Naive thymus-derived CD4-positive, alpha-beta T cell (primary cell): ENCODE data around the gene SHANK3. TPM values are rescaled to one million over a fixed set of nuclear protein-coding genes. Genes with fewer than 3 reads are reported as not detected.

Experiments used
- ATAC-seq: fragments of 150-1000 bp; cut with Tn5 transposase; 2 replicates; pipeline ENCODE4 v1.10.0; 2021; ENCODE audit warnings: mild to moderate bottlenecking, moderate library complexity
- CTCF ChIA-PET: fragments of 350-600 bp; sonication (Branson Sonifier 250); formaldehyde crosslinking; loops from one replicate; lab custom pipeline; 2021; ENCODE audit warnings: antibody characterized with exemption; lab: Charles Lee
- POLR2A ChIA-PET: fragments of 350-600 bp; sonication (Branson Sonifier 250); formaldehyde crosslinking; loops from one replicate; lab custom pipeline; 2021; ENCODE audit warnings: antibody characterized with exemption, inconsistent platforms; lab: Charles Lee
- DNase-seq, 9 donors: peaks; one replicate each; pipeline versions ENCODE4 v3.0.0 to v3.0.0-alpha.2; 2020 to 2022; ENCODE audit warnings: mixed read lengths in 1 of 9
- H3K27ac ChIP-seq: one replicate; pipeline ENCODE4 v1.7.0; 2013; ENCODE audit warnings: mild to moderate bottlenecking, low read depth, low read length, moderate library complexity
- H3K27me3 ChIP-seq, 2 donors: one replicate each; pipeline ENCODE4 v1.7.0; 2013; ENCODE audit warnings: low read length in 2 of 2, mild to moderate bottlenecking in 2 of 2, moderate library complexity in 2 of 2; ENCODE audit not compliant: control insufficient read depth in 2 of 2, insufficient read depth in 2 of 2
- H3K36me3 ChIP-seq, 3 experiments: 1 replicate in 2 of 3; 2 replicates in 1 of 3; pipeline ENCODE4 v1.7.0; 2013; ENCODE audit warnings: low read length in 3 of 3, mild to moderate bottlenecking in 3 of 3, moderate library complexity in 1 of 3; ENCODE audit not compliant: insufficient read depth in 3 of 3, control insufficient read depth in 2 of 3
- H3K4me1 ChIP-seq, 2 donors: one replicate each; pipeline ENCODE4 v1.7.0; 2013; ENCODE audit warnings: low read length in 2 of 2, mild to moderate bottlenecking in 2 of 2, moderate library complexity in 1 of 2; ENCODE audit not compliant: control insufficient read depth in 2 of 2, insufficient read depth in 2 of 2
- H3K4me3 ChIP-seq: 2 replicates; pipeline ENCODE4 v1.7.0; 2013; ENCODE audit warnings: mild to moderate bottlenecking, low read length
- H3K9me3 ChIP-seq, 3 experiments: 1 replicate in 2 of 3; 2 replicates in 1 of 3; pipeline ENCODE4 v1.7.0; 2013; ENCODE audit warnings: low read length in 3 of 3; ENCODE audit not compliant: control insufficient read depth in 2 of 3
- H3K27ac Mint-ChIP-seq, 9 donors: one replicate each; pipeline ENCODE4 v1.8.0; 2020 to 2022; ENCODE audit warnings: mixed read lengths in 9 of 9, mild to moderate bottlenecking in 8 of 9, moderate library complexity in 5 of 9, inconsistent platforms in 2 of 9
- H3K27me3 Mint-ChIP-seq, 5 donors: one replicate each; pipeline ENCODE4 v1.8.0; 2021 to 2022; ENCODE audit warnings: mixed read lengths in 5 of 5, mild to moderate bottlenecking in 1 of 5
- H3K36me3 Mint-ChIP-seq, 5 donors: one replicate each; pipeline ENCODE4 v1.8.0; 2020 to 2022; ENCODE audit warnings: mixed read lengths in 5 of 5, mild to moderate bottlenecking in 3 of 5, inconsistent platforms in 1 of 5
- H3K4me1 Mint-ChIP-seq, 7 donors: one replicate each; pipeline ENCODE4 v1.8.0; 2020 to 2022; ENCODE audit warnings: mixed read lengths in 7 of 7, mild to moderate bottlenecking in 3 of 7, inconsistent platforms in 1 of 7
- H3K4me3 Mint-ChIP-seq, 10 donors: one replicate each; pipeline ENCODE4 v1.8.0; 2020 to 2022; ENCODE audit warnings: mild to moderate bottlenecking in 10 of 10, mixed read lengths in 10 of 10, moderate library complexity in 6 of 10, inconsistent platforms in 2 of 10
- H3K9me3 Mint-ChIP-seq, 11 donors: one replicate each; pipeline ENCODE4 v1.8.0; 2020 to 2022; ENCODE audit warnings: mixed read lengths in 11 of 11, mild to moderate bottlenecking in 4 of 11, inconsistent platforms in 1 of 11, moderate library complexity in 1 of 11
- intact Hi-C, 2 donors: fragments of 100-400 bp; cut with micrococcal nuclease; formaldehyde crosslinking; loops; one replicate each; pipeline ENCODE4 v1.15.1; 2023
- polyA plus RNA-seq, 2 donors: library from polyadenylated mRNA; unstranded; fragments of 300-500 nt; fragmentation: Illumina TruSeq; gene quantifications; one replicate each; pipeline ENCODE4 v1.2.3, GENCODE V29; 2021
- total RNA-seq, 6 experiments: library from RNA in 5 of 6; stranded (reverse) in 5 of 6; gene quantifications; 1 replicate in 5 of 6; 2 replicates in 1 of 6; pipeline ENCODE4 v1.2.3 and lab custom pipeline; 2021 to 2026

SHANK3 gene
- total and polyA plus RNA-seq, 7 experiments from 2014 or later: 0.07 to 0.73 (median 0.16) TPM; not detected in 4

GRCh38 chr22:50693462-50693861 is 20.8 kb downstream of the SHANK3 start:
- H3K36me3 Mint-ChIP-seq: peaks cover 0 to 5% (median 0%) of the 10 kb centered on the region in 5 donors
- Histone ChIP-seq H3K36me3 (no peaks in the 10 kb centered on the region), H3K4me1 (no peaks in the 10 kb centered on the region), H3K4me3 (no peak overlapping the region), H3K9me3 (no peaks in the 10 kb centered on the region), H3K27ac (no peak overlapping the region), H3K27me3 (no peaks in the 10 kb centered on the region)
- ChIA-PET CTCF (no interaction called here), POLR2A (no interaction called here)
- intact Hi-C loops: loop anchor here (5.0 kb wide), 2 partner anchors 196 to 546 kb away; no protein-coding TSS in a partner anchor
- peaks cover 0 to 7% (median 0%) of the 10 kb centered on the region in 7 donors for H3K4me1 Mint-ChIP-seq
- no peak for ATAC-seq
- no peak for DNase-seq
- no peak overlapping the region for H3K4me3 Mint-ChIP-seq
- H3K27me3 Mint-ChIP-seq: peaks cover 0 to 23% (median 0%) of the 10 kb centered on the region in 5 donors
- H3K9me3 Mint-ChIP-seq: peaks cover 0 to 8% (median 4%) of the 10 kb centered on the region in 11 donors
- H3K27ac Mint-ChIP-seq: no peak overlapping the region

DNA sequence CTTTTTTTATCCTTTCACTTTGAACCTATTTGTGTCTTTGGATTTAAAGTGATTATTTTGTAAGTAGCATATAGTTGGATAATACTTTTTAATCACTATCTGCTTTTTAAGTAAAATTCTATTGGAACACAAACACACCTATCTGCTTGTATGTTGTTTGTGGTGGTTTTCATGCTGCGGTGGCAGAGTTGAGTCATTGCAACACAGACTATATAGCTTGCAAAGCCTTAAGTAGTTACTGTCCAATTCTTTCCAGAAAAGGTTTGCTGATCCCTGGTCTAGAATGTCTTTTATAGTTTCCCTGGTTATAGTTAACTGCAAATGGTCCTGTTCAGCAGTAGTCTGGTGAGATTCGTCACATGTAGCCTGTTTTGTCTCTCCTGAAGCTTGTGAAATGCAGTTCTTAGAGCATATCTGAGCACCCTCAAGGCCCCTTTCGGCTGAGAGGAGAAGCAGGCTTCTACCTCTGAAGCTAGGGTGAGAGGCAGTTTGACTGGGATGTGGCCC is 21.5 kb downstream of the SHANK3 start:
- Histone ChIP-seq H3K4me3 (no peak overlapping the region), H3K9me3 (no peaks in the 10 kb centered on the region), H3K27me3 (no peaks in the 10 kb centered on the region), H3K4me1 (no peaks in the 10 kb centered on the region), H3K36me3 (no peaks in the 10 kb centered on the region), H3K27ac (no peak overlapping the region)
- no peak overlapping the region for H3K4me3 Mint-ChIP-seq
- H3K4me1 Mint-ChIP-seq: peaks cover 0 to 7% (median 0%) of the 10 kb centered on the region in 7 donors
- peaks cover 0 to 8% (median 4%) of the 10 kb centered on the region in 11 donors for H3K9me3 Mint-ChIP-seq
- DNase-seq (no peak), ATAC-seq (no peak)
- CTCF ChIA-PET: interaction anchor here (0.5 kb wide), 1 partner anchor 79 kb away, joined by 3 read pairs; no protein-coding TSS in a partner anchor
- intact Hi-C loops: loop anchor here (5.0 kb wide), 2 partner anchors 197 to 547 kb away; no protein-coding TSS in a partner anchor
- H3K36me3 Mint-ChIP-seq: peaks cover 0 to 5% (median 0%) of the 10 kb centered on the region in 5 donors
- peaks cover 0 to 23% (median 0%) of the 10 kb centered on the region in 5 donors for H3K27me3 Mint-ChIP-seq
- POLR2A ChIA-PET: interaction anchor here (0.6 kb wide), 1 partner anchor 458 kb away, joined by 3 read pairs; no protein-coding TSS in a partner anchor
- H3K27ac Mint-ChIP-seq: no peak overlapping the region

GRCh38 chr22:50694766-50695420 is 22.3 kb downstream of the SHANK3 start:
- ChIA-PET CTCF (interaction anchor here (0.5 kb wide), 1 partner anchor 80 kb away, joined by 3 read pairs; no protein-coding TSS in a partner anchor), POLR2A (interaction anchor here (0.6 kb wide), 1 partner anchor 459 kb away, joined by 3 read pairs; no protein-coding TSS in a partner anchor)
- Histone ChIP-seq H3K27ac (no peak overlapping the region), H3K4me1 (no peaks in the 10 kb centered on the region), H3K36me3 (no peaks in the 10 kb centered on the region), H3K9me3 (no peaks in the 10 kb centered on the region), H3K27me3 (no peaks in the 10 kb centered on the region), H3K4me3 (no peak overlapping the region)
- ATAC-seq: no peak
- no peak for DNase-seq
- H3K36me3 Mint-ChIP-seq: peaks cover 0 to 5% (median 0%) of the 10 kb centered on the region in 5 donors
- intact Hi-C loops: loop anchor here (5.0 kb wide), 2 partner anchors 198 to 548 kb away; no protein-coding TSS in a partner anchor
- no peak overlapping the region for H3K27ac Mint-ChIP-seq
- peaks cover 0 to 19% (median 0%) of the 10 kb centered on the region in 5 donors for H3K27me3 Mint-ChIP-seq
- peaks cover 0 to 7% (median 0%) of the 10 kb centered on the region in 7 donors for H3K4me1 Mint-ChIP-seq
- H3K9me3 Mint-ChIP-seq: peaks cover 0 to 8% (median 4%) of the 10 kb centered on the region in 11 donors
- H3K4me3 Mint-ChIP-seq: no peak overlapping the region

GRCh38 chr22:50695421-50696250 is 23.0 kb downstream of the SHANK3 start:
- Mint-ChIP-seq H3K4me1 (peaks cover 0 to 9% (median 0%) of the 10 kb centered on the region in 7 donors), H3K27me3 (peaks cover 0 to 19% (median 3%) of the 10 kb centered on the region in 5 donors), H3K4me3 (no peak overlapping the region), H3K27ac (no peak overlapping the region), H3K9me3 (peaks cover 0 to 8% (median 4%) of the 10 kb centered on the region in 11 donors), H3K36me3 (peaks cover 0 to 5% (median 0%) of the 10 kb centered on the region in 5 donors)
- Histone ChIP-seq H3K27ac (no peak overlapping the region), H3K4me3 (no peak overlapping the region), H3K36me3 (no peaks in the 10 kb centered on the region), H3K27me3 (no peaks in the 10 kb centered on the region), H3K4me1 (no peaks in the 10 kb centered on the region), H3K9me3 (no peaks in the 10 kb centered on the region)
- no peak for ATAC-seq
- ChIA-PET CTCF (no interaction called here), POLR2A (no interaction called here)
- no peak for DNase-seq
- intact Hi-C loops: no loop called here

- intact Hi-C loops: no loop called here
- no peaks in the 10 kb centered on the region for H3K36me3 ChIP-seq
- Mint-ChIP-seq H3K27ac (no peak overlapping the region), H3K9me3 (peaks cover 0 to 8% (median 4%) of the 10 kb centered on the region in 11 donors), H3K36me3 (peaks cover 0 to 5% (median 0%) of the 10 kb centered on the region in 5 donors), H3K27me3 (peaks cover 0 to 14% (median 3%) of the 10 kb centered on the region in 5 donors), H3K4me1 (peaks cover 0 to 9% (median under 1%) of the 10 kb centered on the region in 7 donors), H3K4me3 (no peak overlapping the region)
- ChIA-PET POLR2A (no interaction called here), CTCF (no interaction called here)
- DNase-seq (no peak), ATAC-seq (no peak)
- no peaks in the 10 kb centered on the region for H3K4me1 ChIP-seq
- H3K4me3 ChIP-seq: no peak overlapping the region
- no peak overlapping the region for H3K27ac ChIP-seq
- H3K27me3 ChIP-seq: no peaks in the 10 kb centered on the region
- H3K9me3 ChIP-seq: no peaks in the 10 kb centered on the region
These were observed 23.7 kb downstream of the SHANK3 start for GRCh38 chr22:50696251-50696798.
